HS-27A (cell line): ENCODE measurements around the gene CSF3R.

Source experiments
- DNase-seq: peaks from one replicate; pipeline ENCODE4 v3.0.0-alpha.2; 2012; ENCODE audit warnings: low read depth, missing footprints

The CSF3R gene

GRCh38 chr1:36457691-36458090 is 25.0 kb downstream of the CSF3R start:
- no peak for DNase-seq

- DNase-seq = no peak
Measured at GRCh38 chr1:36456391-36456928, 26.3 kb downstream of the CSF3R start.

- DNase-seq = no peak
Measured at GRCh38 chr1:36455386-36455785, 27.3 kb downstream of the CSF3R start.

- DNase-seq = no peak
Measured at GRCh38 chr1:36453600-36454388, 28.9 kb downstream of the CSF3R start.

GRCh38 chr1:36453051-36453450 is 29.7 kb downstream of the CSF3R start:
- DNase-seq = no peak

- DNase-seq = no peak
Measured at GRCh38 chr1:36450919-36451305, 31.8 kb downstream of the CSF3R start.

GRCh38 chr1:36450270-36450918 is 32.3 kb downstream of the CSF3R start, which contains the start of gene OSCP1:
Gene OSCP1 (minus strand): TSS chr1:36450451. CDS start chr1:36450369, 82 bp downstream.
- peak; percentile 92 for DNase-seq

GRCh38 chr1:36448530-36449056 is 34.1 kb downstream of the CSF3R start:
- no peak for DNase-seq

GRCh38 chr1:36447450-36447849 is 35.3 kb downstream of the CSF3R start:
- no peak for DNase-seq

- DNase-seq = no peak
Measured at GRCh38 chr1:36446746-36447145, 36.0 kb downstream of the CSF3R start.

GRCh38 chr1:36446271-36446670 is 36.4 kb downstream of the CSF3R start:
- no peak for DNase-seq

GRCh38 chr1:36443297-36443696 is 39.4 kb downstream of the CSF3R start:
- no peak for DNase-seq

- no peak for DNase-seq
Measured at GRCh38 chr1:36442337-36442736, 40.4 kb downstream of the CSF3R start.

- no peak for DNase-seq
Measured at GRCh38 chr1:36440646-36441045, 42.1 kb downstream of the CSF3R start.

GRCh38 chr1:36440044-36440443 is 42.7 kb downstream of the CSF3R start:
- DNase-seq = no peak

- no peak for DNase-seq
Measured at GRCh38 chr1:36438715-36439114, 44.0 kb downstream of the CSF3R start.

GRCh38 chr1:36436821-36437220 is 45.9 kb downstream of the CSF3R start:
- no peak for DNase-seq

- no peak for DNase-seq
Measured at GRCh38 chr1:36433102-36433501, 49.6 kb downstream of the CSF3R start.

- DNase-seq = no peak
Measured at GRCh38 chr1:36432616-36433015, 50.1 kb downstream of the CSF3R start.

- DNase-seq = no peak
Measured at GRCh38 chr1:36425791-36426190, 56.9 kb downstream of the CSF3R start.

GRCh38 chr1:36421649-36422048 is 61.1 kb downstream of the CSF3R start:
- DNase-seq = no peak

- DNase-seq = peak; percentile 69
Measured at GRCh38 chr1:36420836-36421317, 61.8 kb downstream of the CSF3R start.

GRCh38 chr1:36420409-36420808 is 62.3 kb downstream of the CSF3R start:
- no peak for DNase-seq
